ENCODE measurements around the gene VPS13C. TPM values are rescaled to one million over a fixed set of nuclear protein-coding genes. Genes with fewer than 3 reads are reported as not detected.

Gene VPS13C
- total RNA-seq, 1 experiment from 2014 or later, result 47.3 TPM

- no peaks in the 10 kb centered on the region for H3K27me3 ChIP-seq (ENCODE audit: control insufficient read depth, insufficient read depth, low read length)
- TF ChIP-seq CTCF (IDR thresholded peaks at IDR 0.05) (no peak), REST (IDR thresholded peaks at IDR 0.05; ENCODE audit: insufficient read depth in 1 of 2, low read depth in 2 of 2, low read length in 1 of 2) (no peak), POLR2AphosphoS5 (IDR thresholded peaks at IDR 0.05; ENCODE audit: low read depth, low read length) (no peak), TCF7L2 (IDR thresholded peaks at IDR 0.05; ENCODE audit: low read depth, low read length) (no peak), SIN3A (IDR thresholded peaks at IDR 0.05; ENCODE audit: borderline replicate concordance, insufficient read depth, low read depth, low read length) (no peak)
- no peak overlapping the region for H3K27ac ChIP-seq (ENCODE audit: low read length)
- no peak overlapping the region for H3K4me3 ChIP-seq (ENCODE audit: low read depth in 2 of 2, low read length in 2 of 2)
- DNase-seq (ENCODE audit: low read depth, low spot score) (no peak), ATAC-seq (no peak)
- intact Hi-C loops (cut with micrococcal nuclease; ENCODE audit: unreplicated experiment), result no loop called here
- ChIA-PET POLR2A (no interaction called here), CTCF (no interaction called here)
- in situ Hi-C loops (cut with HindIII; ENCODE audit: low pct_unique_long_range_greater_than_20kb, low sequenced_read_pairs), result no loop called here
- H3K9me3 ChIP-seq (ENCODE audit: control insufficient read depth, insufficient read depth, low read depth, low read length), result no peaks in the 10 kb centered on the region
- H3K36me3 ChIP-seq (ENCODE audit: control insufficient read depth, insufficient read depth, low read length), result no peaks in the 10 kb centered on the region
- no peaks in the 10 kb centered on the region for H3K4me1 ChIP-seq (ENCODE audit: control insufficient read depth, insufficient read depth, low read length)
- BruUV-seq (replicated peaks), result no TSS peak
Observed at GRCh38 chr15:61997786-61998185, 62.5 kb downstream of the VPS13C start.

- H3K4me1 ChIP-seq (ENCODE audit: control insufficient read depth, insufficient read depth, low read length), result no peaks in the 10 kb centered on the region
- CTCF ChIA-PET, result no interaction called here
- in situ Hi-C loops (cut with HindIII; ENCODE audit: low pct_unique_long_range_greater_than_20kb, low sequenced_read_pairs), result no loop called here
- TF ChIP-seq SIN3A (IDR thresholded peaks at IDR 0.05; ENCODE audit: borderline replicate concordance, insufficient read depth, low read depth, low read length) (no peak), REST (IDR thresholded peaks at IDR 0.05; ENCODE audit: insufficient read depth in 1 of 2, low read depth in 2 of 2, low read length in 1 of 2) (no peak), POLR2AphosphoS5 (IDR thresholded peaks at IDR 0.05; ENCODE audit: low read depth, low read length) (no peak), CTCF (IDR thresholded peaks at IDR 0.05) (no peak), TCF7L2 (IDR thresholded peaks at IDR 0.05; ENCODE audit: low read depth, low read length) (no peak)
- no peak overlapping the region for H3K27ac ChIP-seq (ENCODE audit: low read length)
- ATAC-seq (no peak), DNase-seq (ENCODE audit: low read depth, low spot score) (no peak)
- BruUV-seq (replicated peaks), result no TSS peak
- POLR2A ChIA-PET, result no interaction called here
- H3K27me3 ChIP-seq (ENCODE audit: control insufficient read depth, insufficient read depth, low read length), result no peaks in the 10 kb centered on the region
- intact Hi-C loops (cut with micrococcal nuclease; ENCODE audit: unreplicated experiment), result no loop called here
- H3K36me3 ChIP-seq (ENCODE audit: control insufficient read depth, insufficient read depth, low read length), result peaks cover 3% of the 10 kb centered on the region
- no peaks in the 10 kb centered on the region for H3K9me3 ChIP-seq (ENCODE audit: control insufficient read depth, insufficient read depth, low read depth, low read length)
- H3K4me3 ChIP-seq (ENCODE audit: low read depth in 2 of 2, low read length in 2 of 2), result no peak overlapping the region
Observed at GRCh38 chr15:61996056-61996635, 64.1 kb downstream of the VPS13C start.
